Epithelial cell of esophagus (primary cell): ENCODE measurements around the gene ZMAT5.

Source experiments
- DNase-seq: peaks from one replicate; pipeline ENCODE4 v3.0.0; 2010; ENCODE audit warnings: low read depth
- H3K4me3 ChIP-seq: 2 replicates; pipeline ENCODE4 v1.5.1; 2011; ENCODE audit warnings: mild to moderate bottlenecking, low read length, control low read depth
- CTCF ChIP-seq: IDR thresholded peaks from 2 replicates; pipeline ENCODE4 v1.5.1; 2011; ENCODE audit warnings: low read depth, mild to moderate bottlenecking, low read length, control low read depth, inconsistent platforms; ENCODE audit not compliant: insufficient read depth; ENCODE audit errors: missing control alignments

ZMAT5 gene

GRCh38 chr22:29788339-29789279 is 21.8 kb upstream of the ZMAT5 start:
- DNase-seq, result no peak
- no peak for TF ChIP-seq CTCF
- H3K4me3 ChIP-seq, result no peak overlapping the region

- no peak for TF ChIP-seq CTCF
- H3K4me3 ChIP-seq, result no peak overlapping the region
Measured at GRCh38 chr22:29787371-29787980, 20.7 kb upstream of the ZMAT5 start.

GRCh38 chr22:29786031-29786430 is 19.2 kb upstream of the ZMAT5 start:
- no peak overlapping the region for H3K4me3 ChIP-seq
- DNase-seq, result no peak
- no peak for TF ChIP-seq CTCF

More at GRCh38 chr22:29787371-29787980, 20.7 kb upstream of the ZMAT5 start:
- peak; percentile 82 for DNase-seq

- no peak for DNase-seq
Measured at GRCh38 chr22:29784451-29785361, 17.9 kb upstream of the ZMAT5 start.

GRCh38 chr22:29782061-29782845 is 15.4 kb upstream of the ZMAT5 start:
- H3K4me3 ChIP-seq, result no peak overlapping the region
- peak; percentile 77 for DNase-seq
- TF ChIP-seq CTCF, result no peak

More at GRCh38 chr22:29784451-29785361, 17.9 kb upstream of the ZMAT5 start:
- H3K4me3 ChIP-seq, result no peak overlapping the region
- no peak for TF ChIP-seq CTCF
